Measurements from ENCODE around the gene SAMD4A.
"Not testable (repeated sequence)": the region's sequence is repeated elsewhere in the genome, so short reads cannot be mapped to it uniquely, and the experiment has no call there.

The SAMD4A gene

DNA sequence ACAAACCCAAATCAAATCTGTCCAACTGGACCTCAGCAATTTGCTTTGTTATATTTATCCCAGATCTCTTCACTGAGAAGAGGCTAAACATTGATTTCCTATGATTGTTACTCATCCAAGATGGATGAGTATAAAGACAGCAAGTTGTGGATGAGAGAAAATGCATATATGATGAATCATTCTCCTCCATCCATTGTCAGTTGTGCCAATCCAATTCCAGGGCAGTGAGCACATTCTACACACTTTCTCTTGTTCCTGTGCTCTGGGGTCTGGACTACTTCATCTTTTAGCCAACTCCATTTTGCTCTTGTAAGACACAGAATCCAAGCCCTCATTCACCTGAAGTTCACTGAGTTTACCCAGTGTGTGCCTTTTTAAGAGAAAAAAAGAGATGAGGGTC is 230.0 kb downstream of the SAMD4A start:
- no peak overlapping the region for H3K4me3 ChIP-seq (replicated peaks in 1 of 2; ENCODE audit: low read depth in 2 of 2, low read length in 2 of 2)
- peak; percentile 21 to 83 for DNase-seq (ENCODE audit: low read depth in 2 of 2)
- TF ChIP-seq, protein P1, sequence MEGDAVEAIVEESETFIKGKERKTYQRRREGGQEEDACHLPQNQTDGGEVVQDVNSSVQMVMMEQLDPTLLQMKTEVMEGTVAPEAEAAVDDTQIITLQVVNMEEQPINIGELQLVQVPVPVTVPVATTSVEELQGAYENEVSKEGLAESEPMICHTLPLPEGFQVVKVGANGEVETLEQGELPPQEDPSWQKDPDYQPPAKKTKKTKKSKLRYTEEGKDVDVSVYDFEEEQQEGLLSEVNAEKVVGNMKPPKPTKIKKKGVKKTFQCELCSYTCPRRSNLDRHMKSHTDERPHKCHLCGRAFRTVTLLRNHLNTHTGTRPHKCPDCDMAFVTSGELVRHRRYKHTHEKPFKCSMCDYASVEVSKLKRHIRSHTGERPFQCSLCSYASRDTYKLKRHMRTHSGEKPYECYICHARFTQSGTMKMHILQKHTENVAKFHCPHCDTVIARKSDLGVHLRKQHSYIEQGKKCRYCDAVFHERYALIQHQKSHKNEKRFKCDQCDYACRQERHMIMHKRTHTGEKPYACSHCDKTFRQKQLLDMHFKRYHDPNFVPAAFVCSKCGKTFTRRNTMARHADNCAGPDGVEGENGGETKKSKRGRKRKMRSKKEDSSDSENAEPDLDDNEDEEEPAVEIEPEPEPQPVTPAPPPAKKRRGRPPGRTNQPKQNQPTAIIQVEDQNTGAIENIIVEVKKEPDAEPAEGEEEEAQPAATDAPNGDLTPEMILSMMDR (IDR thresholded peaks at IDR 0.05; ENCODE audit: low read depth, low read length), result no peak

DNA sequence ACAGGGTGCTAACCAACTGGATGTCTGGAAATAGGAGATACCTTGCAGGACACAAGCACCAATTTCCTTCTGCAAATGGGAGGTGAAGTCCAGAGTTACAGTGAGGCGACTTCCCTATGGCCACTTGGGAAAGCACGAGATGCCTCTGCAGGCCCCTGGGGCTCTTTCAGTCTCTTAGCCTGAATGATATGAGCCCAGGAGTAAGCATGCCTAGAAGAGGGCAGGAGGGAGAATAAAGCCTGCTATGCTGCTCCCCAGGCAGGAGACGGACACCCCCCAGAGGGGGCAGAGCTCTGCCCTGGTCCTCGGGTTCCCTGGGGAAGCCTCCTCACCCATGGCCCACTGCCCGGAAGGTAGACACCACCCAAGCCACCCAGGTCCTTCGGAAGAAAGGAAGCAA is 230.6 kb downstream of the SAMD4A start:
- DNase-seq (ENCODE audit: low read depth in 2 of 2), result no peak
- no peak overlapping the region for H3K4me3 ChIP-seq (replicated peaks in 1 of 2; ENCODE audit: low read depth in 2 of 2, low read length in 2 of 2)
- TF ChIP-seq, protein P1 (IDR thresholded peaks at IDR 0.05; ENCODE audit: low read depth, low read length), result no peak

DNA sequence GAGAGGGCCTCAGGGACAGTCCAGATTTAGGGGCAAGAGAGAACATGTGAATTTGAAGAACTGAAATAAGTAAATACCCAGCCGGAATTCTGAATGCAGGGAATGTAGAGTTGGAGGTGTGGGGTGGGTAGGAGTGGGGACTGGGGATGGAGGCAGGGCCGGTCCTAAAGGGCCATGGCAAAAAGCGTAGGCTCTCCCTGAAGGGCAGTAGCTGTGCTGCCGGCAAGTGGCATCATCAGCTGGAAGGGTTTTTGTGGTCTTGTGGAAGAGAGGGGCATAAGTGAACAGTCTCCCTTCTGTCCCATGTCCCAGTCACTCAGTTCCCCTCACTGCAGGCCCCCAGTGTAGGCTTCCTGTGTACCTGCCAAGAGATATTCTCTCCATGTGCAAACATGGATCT is 231.1 kb downstream of the SAMD4A start:
- H3K4me3 ChIP-seq (replicated peaks in 1 of 2; ENCODE audit: low read depth in 2 of 2, low read length in 2 of 2), result no peak overlapping the region
- TF ChIP-seq, protein P1 (IDR thresholded peaks at IDR 0.05; ENCODE audit: low read depth, low read length), result no peak
- DNase-seq (ENCODE audit: low read depth in 2 of 2), result no peak

DNA sequence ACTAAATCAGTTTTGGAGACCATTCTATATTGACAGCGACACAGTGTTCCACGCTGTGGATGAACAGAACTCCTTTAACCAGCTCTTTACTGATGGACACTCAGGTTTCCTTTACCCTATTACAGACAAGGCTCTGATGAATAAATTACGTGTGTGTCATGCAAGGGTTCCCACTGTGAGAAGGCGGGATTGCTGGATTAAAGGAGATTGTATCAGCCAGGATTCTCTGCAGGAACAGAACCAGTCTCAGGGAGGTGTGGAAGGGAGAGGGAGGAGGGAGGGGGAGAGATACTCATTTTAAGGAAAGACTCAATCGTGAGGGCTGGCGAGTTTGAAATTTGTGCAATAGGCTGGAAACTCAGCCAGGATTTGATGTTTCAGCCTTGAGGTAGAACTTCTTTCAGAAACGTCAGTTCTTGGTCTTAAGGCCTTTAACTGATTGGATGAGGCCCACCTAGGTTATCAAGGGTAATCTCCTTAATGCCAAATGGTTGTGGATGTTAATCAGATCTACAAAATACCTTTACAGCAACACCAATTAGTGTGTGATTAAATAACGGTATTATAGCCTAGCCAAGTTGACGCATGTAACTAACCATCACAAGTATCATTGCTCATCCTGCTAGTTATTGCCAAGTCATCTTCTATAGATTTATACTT is 231.7 kb downstream of the SAMD4A start:
- TF ChIP-seq, protein P1 (IDR thresholded peaks at IDR 0.05; ENCODE audit: low read depth, low read length), result no peak
- no peak for DNase-seq (ENCODE audit: low read depth in 2 of 2)
- H3K4me3 ChIP-seq (replicated peaks in 1 of 2; ENCODE audit: low read depth in 2 of 2, low read length in 2 of 2), result no peak overlapping the region

DNA sequence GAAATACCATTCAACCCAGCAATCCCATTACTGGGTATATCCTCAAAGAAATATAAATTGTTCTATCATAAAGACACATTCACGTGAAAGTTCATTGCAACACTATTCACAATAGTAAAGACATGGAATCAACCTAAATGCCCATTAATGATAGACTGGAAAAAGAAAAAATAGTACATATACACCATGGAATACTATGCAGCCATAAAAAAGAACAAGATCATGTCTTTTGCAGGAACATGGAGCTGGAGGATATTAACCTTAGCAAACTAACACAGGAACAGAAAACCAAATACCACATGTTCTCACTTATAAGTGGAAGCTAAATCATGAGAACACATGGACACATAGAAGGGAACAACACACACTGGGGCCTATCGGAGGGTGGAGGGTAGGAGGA is 234.6 kb downstream of the SAMD4A start:
- not testable (repeated sequence) for DNase-seq (ENCODE audit: low read depth in 2 of 2)

DNA sequence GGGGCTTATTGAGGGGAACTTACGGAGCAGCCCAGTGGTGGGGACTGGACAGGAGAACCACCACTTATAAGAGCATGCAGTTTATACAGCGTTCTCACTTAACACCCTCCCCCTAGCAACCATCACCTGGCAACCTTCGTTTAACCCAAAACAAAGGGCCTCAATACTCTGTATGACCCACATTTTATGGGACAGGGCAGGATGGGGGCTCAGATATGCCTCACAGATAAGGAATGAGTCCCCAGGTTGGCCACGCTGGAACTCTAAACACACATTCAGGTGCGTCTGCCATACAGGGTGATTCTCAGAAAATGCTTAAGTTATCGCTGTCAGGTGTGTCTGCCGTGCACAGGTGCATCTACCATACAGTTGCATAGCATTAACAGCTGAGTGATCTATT is 236.5 kb downstream of the SAMD4A start:
- no peak overlapping the region for H3K4me3 ChIP-seq (replicated peaks in 1 of 2; ENCODE audit: low read depth in 2 of 2, low read length in 2 of 2)
- TF ChIP-seq, protein P1 (IDR thresholded peaks at IDR 0.05; ENCODE audit: low read depth, low read length), result no peak
- no peak for DNase-seq (ENCODE audit: low read depth in 2 of 2)

More for the DNA sequence above, 234.6 kb downstream of the SAMD4A start:
- not testable (repeated sequence) for H3K4me3 ChIP-seq (replicated peaks in 1 of 2; ENCODE audit: low read depth in 2 of 2, low read length in 2 of 2)

DNA sequence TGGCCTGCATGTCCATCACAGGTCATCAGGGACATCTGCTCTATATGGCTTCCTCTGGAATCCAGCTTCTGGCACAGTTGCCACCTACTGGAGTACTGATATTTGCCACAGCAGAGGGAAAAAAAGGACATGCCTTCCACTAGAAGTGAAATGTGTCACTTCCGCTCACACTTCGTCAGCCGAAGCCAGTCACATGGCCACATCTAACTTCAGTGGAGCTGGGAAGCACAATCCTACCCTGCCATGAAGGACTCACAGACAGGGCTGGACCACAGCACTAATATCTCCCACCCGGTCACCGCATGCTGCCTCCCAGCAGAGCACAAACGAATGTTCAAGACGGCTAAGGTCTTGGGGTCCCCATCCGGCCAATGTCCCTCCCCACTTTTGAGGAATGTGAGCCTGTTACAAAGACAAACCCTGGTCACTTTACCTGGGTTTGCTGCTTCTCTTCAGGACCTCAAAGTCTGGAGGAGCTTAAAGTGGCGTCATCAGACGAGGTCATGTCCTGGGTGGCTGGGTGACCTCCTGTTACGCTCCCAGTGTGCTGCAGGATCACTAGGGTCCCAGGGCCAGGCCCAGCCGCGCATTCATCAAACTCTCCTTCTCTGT is 237.1 kb downstream of the SAMD4A start:
- no peak overlapping the region for H3K4me3 ChIP-seq (replicated peaks in 1 of 2; ENCODE audit: low read depth in 2 of 2, low read length in 2 of 2)
- no peak for DNase-seq (ENCODE audit: low read depth in 2 of 2)
- TF ChIP-seq, protein P1 (IDR thresholded peaks at IDR 0.05; ENCODE audit: low read depth, low read length), result no peak
